ENCODE results near the gene CRLF2.
A peak's percentile ranks its signal among the peaks of the same experiment; 100 is the strongest.
"Not testable (repeated sequence)": the region's sequence is repeated elsewhere in the genome, so short reads cannot be mapped to it uniquely, and the experiment has no call there.

Gene CRLF2

DNA sequence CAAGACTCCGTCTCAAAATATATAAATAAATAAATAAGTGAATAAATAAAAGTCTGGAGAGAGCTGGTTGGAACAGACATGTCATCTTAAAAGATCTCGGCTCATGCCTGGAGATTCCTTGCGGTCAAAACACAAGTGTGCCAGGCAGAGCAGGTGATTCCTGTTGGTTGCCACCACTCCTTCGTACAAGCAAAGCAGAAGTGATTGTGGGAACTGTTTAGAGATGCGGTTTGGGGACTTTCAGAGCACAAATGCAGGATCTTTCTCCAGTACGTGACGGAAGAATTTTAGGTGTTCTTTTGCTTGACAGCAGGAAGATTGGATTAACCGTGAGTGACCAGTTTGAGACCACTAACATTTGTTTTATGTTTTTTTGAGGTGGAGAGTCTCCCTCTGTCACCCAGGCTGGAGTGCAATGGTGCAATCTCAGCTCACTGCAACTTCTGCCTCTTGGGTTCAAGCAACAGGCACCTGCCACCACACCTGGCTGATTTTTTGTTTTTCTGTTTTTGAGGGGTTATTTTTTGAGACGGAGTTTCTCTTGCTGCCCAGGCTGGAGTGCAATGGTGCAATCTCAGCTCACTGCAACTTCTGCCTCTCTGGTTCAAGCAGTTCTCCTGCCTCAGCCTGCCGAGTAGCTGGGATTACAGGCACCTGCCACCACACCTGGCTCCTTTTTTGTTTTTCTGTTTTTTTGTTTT, 2.8 kb upstream of the CRLF2 start:
- DNase-seq (ENCODE audit: low spot score) = no peak

DNA sequence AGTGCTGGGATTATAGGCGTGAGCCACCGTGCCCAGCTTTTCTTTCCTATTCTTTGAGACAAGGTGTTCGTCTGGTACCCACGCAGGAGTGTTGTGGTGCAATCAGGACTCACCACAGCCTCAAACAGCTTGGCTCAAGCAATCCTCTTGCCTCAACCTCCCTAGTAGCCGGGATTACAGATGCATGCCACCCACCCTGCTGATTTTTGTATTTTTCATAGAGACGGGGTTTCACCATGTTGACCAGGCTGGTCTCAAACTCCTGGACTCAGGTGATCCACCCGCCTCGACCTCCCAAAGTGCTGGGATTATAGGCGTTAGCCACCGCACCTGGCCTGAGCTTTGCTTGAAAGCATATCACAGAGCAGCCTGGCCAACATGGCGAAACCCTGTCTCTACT, 1.5 kb upstream of the CRLF2 start:
- DNase-seq (ENCODE audit: low spot score) = no peak

DNA sequence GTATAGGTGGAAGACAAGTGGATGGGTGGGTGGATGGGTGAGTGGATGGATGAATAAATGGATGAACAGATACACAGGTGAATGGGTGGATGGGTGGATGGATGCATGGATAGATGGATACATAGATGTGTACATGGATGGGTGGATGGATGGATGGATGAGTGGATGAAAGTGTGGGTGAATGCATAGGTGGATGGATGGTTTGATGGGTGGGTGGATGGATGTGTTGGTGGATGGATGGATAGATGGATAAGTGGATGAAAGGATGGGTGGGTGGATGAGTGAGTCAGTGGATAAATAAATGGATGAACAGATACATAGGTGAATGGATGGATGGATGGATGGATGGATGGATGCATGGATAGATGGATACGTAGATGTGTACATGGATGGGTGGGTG, 1.6 kb downstream of the CRLF2 start:
- no peak for DNase-seq (ENCODE audit: low spot score)

DNA sequence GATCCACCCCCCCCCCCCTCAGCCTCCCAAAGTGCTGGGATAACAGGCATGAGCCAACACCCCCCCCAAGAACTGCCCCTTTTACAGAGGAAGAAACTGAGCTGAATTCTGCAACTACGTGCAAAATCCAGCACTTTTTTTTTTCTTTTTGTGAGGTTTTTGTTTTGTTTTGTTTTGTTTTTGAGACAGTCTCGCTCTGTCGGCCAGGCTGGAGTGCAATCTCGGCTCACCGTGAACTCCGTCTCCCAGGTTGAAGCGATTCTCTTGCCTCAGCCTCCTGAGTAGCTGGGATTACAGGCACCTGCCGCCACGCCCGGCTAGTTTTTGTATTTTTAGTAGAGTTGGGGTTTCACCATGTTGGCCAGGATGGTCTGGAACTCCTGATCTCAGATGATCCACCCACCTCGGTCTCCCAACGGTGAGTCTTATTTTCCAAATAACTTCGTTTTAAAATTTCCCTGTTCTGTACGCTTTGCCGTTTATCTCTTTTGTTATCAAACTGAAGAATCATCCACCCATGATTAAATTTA, 4.9 kb downstream of the CRLF2 start:
- no peak for DNase-seq (ENCODE audit: low spot score)

DNA sequence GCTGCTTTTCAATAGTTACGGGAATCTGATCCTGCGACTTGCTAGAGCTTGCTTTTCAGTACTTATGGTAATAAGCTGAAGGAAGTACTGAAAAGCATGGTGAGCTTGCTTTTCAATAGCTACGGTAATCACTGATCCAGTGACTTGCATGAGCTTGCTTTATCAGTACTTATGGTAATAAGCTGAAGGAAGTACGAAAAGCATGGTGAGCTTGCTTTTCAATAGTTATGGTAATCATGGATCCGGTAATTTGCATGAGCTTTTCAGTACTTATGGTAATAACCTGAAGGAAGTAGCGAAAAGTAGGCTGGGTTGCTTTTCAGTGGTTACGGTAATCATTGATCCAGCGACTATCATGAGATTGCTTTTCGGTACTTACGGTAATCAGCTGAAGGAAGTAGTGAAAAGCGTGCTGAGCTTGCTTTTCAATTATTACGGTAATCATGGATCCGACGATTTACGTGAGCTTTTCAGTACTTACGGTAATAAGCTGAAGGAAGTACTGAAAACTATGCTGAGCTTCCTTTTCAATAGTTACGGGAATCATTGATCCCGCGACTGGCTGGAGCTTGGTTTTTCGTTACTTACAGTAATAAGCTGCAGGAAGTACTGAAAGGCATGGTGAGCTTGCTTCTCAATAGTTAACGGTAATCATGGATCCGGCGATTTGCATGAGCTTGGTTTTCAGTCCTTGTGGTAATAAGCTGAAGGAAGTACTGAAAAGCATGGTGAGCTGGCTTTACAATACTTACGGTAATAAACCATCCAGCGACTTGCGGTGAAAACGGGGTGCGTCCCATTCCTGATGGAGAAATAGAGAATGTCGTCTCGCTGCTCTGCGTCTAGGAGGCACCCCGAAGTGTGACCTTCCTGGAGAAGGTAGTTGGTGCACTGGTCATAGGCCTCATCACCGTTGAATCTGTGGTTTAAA, 6.5 kb downstream of the CRLF2 start:
- DNase-seq (ENCODE audit: low spot score) = peak; percentile 63

DNA sequence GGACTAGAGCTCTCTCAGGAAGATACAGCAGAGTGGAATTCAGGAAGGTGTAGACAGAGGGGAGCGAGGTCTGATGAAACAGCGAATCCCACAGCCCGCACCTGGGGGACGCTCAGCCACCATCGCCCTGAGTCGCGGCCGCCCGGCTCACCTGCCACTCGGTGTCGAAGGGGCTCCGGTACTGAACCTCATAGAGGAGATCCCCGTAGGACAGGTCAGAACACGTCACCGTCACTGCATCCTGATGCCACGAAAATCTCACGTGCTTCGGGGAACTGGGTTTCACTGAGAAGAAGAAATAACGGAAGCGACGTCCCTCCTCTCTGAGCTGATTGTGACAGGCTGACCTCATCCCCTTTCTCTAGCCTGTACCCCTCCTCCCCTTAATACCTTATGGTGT, 10.2 kb downstream of the CRLF2 start:
- DNase-seq (ENCODE audit: low spot score) = no peak

DNA sequence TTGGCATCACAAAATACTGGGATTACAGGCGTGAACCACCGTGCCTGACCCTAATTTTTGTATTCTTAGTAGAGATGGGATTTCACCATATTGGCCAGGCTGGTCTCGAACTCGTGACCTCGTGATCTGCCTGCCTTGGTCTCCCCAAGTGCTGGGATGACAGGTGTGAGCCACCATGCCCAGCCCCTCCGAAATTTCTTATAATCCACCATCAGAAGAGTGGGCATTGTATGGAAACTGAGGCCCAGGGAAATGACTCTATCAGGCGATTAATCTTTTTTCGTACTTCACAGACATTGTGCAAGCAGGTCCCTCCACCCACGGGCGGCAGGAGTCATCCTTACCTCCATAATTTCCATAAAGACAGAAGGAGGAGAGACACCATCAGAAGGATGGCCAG, 16.0 kb downstream of the CRLF2 start:
- DNase-seq (ENCODE audit: low spot score) = no peak

DNA sequence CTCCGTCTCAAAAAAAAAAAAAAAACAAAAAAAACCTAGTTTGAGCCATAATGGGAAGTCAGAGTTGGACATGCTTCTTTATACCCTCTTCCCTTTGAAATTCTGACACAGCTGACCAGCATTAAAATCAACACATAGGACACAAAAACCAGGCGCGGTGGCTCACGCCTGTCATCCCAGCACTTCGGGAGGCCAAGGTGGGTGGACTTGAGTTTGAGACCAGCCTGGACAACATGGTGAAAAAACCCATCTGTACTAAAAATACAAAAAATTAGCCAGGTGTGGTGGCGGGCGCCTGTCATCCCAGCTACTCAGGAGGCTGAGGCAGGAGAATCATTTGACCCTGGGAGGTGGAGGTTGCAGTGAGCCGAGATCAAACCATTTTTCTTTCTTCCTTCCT, 20.3 kb downstream of the CRLF2 start:
- not testable (repeated sequence) for DNase-seq (ENCODE audit: low spot score)

DNA sequence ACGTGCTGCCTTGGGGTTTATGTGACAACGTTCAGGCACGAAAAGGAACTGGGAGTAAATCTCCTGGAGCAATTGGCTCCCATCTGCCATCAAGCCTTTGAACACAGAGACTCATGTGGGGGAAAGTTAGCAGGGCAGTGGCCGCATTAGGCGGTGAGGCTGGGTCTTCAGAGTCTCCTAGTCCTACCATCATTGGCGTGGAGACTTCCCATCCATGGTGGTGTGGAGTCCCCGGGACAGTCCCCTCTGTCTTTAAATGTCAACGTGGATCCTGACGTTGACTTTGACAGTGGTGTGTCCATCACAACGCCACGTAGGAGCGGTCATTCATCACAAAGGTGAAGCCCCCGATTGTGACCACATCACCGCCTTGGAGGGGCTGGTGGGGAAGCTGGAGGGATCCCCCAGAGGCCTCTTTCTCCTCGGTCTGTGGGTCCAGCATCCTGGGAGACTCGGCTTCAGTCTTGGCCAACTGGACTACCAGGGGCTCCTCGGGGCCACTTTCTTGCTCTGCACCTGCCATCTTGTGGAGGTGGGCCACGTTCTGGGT, 21.8 kb downstream of the CRLF2 start:
- DNase-seq (ENCODE audit: low spot score) = no peak

DNA sequence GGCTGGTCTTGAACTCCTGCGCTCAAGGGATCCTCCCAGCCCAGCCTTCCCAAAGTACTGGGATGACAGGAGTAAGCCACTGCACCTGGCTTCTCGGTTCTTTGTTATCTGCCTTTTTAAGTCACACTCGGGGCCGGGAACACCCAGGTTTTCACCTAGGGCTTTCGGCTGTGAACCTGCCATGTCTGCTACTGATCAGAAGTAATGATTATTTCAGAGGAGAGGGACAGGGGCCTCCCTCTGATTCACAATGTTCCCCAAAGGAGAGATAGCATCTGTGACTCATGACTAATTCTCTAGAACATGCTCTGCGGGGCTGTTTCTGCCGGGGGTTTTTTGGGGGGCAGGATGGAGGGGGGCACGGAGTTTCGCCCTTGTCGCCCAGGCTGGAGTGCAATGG, 26.9 kb downstream of the CRLF2 start:
- no peak for DNase-seq (ENCODE audit: low spot score)

DNA sequence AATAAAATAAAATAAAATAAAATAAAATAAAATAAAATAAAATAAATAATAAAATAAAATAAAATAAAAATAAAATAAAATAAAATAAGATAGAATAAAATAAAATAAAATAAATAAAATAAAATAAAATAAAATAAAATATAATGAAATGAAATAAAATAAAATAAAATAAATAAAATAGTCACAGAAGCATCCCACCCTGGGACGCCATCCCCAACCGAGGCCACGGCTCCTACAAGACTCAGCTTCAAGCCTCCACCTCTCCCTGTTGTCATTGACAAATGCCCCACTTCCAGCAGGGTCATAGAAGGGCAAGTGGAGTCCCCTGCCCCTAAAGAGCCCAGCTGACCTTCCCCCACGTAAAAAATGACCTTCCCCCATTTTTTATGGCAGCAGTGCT, 30.2 kb downstream of the CRLF2 start:
- no peak for DNase-seq (ENCODE audit: low spot score)

DNA sequence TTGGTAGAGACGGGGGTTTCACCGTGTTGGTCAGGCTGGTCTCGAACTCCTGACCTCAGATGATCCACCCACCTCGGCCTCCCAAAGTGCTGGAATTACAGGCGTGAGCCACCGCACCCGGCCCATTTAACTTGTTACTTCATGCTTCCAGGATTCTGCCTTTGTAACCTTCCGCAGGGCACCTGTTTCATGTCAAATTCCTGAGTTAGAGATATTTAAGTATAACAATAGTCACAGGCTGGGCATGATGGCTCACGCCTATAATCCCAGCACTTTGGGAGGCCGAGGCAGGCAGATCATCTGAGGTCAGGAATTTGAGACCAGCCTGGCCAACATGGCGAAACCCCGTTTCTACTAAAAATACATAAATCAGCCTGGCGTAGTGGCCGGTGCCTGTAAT, 30.8 kb downstream of the CRLF2 start:
- not testable (repeated sequence) for DNase-seq (ENCODE audit: low spot score)

DNA sequence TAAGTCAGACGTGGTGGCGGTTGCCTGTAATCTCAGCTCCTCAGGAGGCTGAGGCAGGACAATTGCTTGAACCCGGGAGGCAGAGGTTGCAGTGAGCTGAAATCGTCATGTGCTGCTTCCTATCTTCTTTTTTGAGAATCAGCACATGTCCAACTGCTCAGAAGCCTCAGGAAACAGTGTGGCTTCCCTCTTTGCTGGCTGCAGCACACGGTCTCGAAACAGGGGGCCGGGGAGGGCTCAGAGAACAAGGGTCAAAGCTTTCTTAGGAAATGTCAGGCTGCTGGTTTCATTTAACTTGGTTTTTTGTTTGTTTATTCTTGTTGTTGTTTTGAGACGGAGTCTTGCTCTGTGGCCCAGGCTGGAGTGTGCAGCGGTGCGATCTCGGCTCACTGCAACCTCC, 31.3 kb downstream of the CRLF2 start:
- DNase-seq (ENCODE audit: low spot score) = no peak

DNA sequence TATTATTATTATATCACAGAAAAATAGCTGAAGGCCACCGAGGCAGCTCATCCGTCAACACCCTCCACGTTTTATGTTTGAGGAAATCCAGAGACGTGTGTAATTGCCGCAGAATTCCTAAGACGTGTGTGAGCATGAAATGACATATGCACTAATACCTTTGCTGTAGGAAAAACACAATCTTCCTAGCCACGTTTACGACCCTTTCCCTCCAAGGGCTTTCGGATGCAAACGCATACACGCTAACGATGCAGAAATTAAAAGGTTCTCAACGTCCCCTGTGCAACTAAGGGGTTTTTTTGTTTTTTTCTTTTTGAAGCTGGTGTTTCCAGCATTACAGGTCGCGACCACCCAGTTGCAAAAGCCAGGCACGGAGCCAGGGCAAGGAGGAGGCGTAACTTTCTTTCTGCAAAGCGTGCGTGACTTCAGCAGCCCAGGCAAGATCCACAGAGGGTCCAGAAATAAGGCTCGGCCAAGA, 33.8 kb downstream of the CRLF2 start:
- no peak for DNase-seq (ENCODE audit: low spot score)

DNA sequence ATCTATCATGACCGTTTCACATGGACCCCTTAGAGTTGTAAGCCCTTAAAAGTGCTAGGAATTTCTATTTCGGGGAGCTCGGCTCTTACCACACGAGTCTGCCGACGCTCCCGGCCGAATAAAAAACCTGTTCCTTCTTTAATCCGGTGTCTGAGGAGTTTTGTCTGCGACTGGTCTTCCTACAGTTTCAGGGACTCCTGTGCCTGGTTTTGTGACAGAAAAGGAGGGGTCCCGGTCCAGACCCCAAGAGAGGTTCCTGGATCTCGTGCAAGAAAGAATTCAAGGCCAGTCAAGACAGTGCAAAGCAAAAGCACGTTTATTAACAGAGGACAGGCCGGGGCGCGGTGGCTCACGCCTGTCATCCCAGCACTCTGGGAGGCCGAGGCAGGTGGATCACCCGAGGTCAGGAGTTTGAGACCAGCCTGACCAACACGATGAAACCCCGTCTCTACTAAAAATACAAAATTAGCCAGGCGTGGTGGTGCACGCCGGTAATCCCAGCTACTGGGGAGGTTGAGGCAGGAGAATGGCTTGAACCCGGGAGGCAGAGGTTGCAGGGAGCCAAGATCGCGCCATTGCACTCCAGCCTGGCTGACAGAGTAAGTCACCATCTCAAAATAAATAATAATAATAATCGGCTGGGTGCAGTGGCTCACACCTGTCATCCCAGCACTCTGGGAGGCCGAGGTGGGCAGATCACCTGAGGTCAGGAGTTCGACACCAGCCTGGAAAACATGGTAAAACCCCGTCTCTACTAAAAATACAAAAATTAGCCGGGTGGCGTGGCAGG, 35.7 kb downstream of the CRLF2 start:
- not testable (repeated sequence) for DNase-seq (ENCODE audit: low spot score)

DNA sequence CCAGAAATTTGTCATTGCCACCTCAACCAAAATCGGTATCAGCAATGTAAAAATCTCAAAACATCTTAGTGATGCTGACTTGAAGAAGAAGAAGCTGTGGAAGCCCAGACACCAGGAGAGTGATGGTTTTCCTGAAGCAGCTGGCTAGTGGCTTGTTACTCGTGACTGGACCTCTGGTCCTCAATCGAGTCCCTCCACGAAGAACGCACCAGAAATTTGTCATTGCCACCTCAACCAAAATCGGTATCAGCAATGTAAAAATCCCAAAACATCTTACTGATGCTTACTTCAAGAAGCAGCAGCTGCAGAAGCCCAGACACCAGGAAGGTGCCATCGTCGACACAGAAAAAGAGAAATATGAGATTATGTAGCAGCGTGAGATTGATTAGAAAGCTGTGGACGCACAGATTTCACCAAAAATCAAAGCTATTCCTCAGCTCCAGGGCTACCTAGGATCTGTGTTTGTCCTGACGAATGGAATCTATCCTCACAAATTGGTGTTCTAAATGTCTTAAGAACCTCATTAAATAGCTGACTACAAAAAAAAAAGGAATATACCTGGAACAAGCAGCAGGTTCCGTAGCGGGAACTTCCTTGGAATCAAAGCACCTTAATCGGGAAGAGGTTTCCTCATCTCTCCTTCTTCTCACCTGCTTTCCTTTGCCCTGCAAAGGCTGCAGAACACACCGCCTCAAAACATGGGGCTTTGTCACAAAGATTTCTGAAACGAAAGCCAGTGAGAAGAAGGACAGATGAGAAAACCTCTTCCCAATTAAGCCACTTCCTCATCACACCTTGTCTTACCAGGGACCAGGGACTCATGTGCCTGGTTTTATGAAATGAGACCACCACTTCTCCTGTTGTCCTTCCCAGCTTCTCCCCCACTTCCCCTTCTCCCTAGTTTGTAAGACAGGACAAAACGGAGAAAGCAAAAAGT, 37.6 kb downstream of the CRLF2 start:
- DNase-seq (ENCODE audit: low spot score) = not testable (repeated sequence)

DNA sequence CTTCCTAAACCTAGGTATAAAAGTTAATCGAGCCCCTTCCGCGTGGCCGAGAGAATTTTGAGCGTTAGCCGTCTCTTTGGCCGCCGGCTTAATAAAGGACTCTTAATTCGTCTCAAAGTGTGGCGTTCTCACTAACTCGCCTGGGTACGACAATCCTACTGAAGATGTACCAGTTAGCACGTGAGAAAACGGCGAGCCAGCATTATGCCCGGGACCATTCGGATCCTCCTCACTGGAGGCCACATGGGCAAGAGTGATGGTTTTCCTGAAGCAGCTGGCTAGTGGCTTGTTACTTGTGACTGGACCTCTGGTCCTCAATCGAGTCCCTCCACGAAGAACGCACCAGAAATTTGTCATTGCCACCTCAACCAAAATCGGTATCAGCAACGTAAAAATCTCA, 39.0 kb downstream of the CRLF2 start:
- DNase-seq (ENCODE audit: low spot score) = not testable (repeated sequence)

DNA sequence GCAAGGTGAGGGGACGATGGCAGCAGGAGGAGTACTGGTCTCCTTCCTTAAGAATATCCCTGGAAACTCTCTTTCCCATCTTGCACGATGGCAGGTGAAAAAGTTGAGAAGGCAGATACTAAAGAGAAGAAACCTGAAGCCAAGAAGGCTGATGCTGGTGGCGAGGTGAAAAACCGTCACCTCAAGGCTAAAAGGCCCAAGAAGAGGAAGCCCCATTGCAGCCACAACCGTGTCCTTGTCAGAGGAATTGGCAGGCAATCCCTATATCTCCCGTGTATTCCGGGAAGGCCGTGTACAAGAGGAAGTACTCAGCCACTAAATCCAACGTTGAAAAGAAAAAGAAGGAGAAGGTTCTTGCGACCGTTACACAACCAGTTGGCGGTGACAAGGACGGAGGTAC, 40.0 kb downstream of the CRLF2 start:
- no peak for DNase-seq (ENCODE audit: low spot score)

DNA sequence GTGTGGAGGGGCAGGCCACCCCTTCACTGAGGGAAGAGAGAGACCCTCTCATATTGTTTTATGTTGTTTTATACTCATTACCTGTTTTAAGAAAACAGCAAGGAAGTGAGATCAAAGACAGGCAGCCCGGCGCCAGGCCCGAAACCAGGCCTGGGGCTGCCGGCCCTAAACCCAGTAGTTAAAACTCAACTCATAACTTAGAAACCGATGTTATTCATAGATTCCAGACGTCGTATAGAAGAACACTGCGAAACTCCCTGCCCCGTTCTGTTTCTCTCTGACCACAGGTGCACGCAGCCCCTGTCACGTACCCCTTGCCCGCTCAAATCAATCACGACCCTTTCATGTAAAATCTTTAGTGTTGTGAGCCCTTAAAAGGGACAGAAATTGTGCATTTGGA, 40.5 kb downstream of the CRLF2 start:
- DNase-seq (ENCODE audit: low spot score) = not testable (repeated sequence)

DNA sequence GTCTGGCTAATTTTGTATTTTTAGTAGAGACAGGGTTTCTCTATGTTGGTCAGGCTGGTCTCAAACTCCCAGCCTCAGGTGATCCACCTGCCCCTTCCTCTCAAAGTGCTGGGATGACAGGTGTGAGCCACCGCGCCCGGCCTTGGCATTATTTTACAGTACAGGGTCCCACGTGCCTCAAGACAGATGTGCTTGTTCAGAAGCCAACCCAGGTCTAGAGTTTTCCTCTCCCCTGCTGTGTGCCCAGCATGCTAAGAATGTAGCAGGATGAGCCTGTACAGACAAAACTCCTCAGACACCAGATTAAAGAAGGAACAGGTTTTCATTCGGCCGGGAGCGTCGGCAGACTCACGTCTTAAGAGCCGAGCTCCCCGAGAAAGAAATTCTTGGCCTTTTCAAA, 42.2 kb downstream of the CRLF2 start:
- DNase-seq (ENCODE audit: low spot score) = no peak

DNA sequence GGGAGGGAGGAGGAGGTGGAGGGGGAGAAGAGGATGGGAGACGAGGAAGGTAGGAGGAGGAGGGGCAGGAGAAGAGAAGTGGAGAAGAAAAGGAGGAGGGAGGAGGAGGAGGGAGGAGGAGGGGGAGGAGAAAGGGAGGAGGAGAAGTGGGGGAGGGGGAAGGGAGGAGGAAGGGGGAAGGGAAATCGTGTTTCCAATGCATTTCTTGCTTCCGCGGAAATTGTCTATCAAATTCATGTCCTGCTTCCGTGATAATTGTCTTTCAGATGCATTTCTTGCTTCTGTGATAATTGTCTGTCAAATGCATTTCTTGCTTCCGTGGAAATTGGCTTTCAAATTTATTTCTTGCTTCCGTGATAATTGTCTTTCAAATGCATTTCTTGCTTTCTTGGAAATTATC, 43.3 kb downstream of the CRLF2 start:
- DNase-seq (ENCODE audit: low spot score) = no peak
